ENCODE measurements around the gene GAREM1.

DNA sequence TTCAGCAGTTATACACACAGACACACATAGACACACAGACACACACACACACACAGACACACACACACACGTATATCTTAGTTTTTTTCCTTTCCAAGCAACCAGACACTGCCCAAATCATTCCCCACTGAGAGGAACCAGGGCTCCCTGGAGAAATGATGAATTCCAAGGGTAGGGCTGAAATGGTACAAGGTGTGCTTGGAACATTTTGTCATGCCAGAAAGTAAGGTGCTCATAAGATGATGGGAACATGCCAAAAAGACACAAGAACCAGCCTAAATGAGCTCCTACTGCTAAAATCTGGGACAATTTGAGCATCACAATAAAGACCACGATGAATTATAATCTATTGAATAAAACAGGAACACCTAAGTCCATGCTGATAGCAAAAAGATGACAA is 177.6 kb downstream of the GAREM1 start:
- TF ChIP-seq, protein P1, sequence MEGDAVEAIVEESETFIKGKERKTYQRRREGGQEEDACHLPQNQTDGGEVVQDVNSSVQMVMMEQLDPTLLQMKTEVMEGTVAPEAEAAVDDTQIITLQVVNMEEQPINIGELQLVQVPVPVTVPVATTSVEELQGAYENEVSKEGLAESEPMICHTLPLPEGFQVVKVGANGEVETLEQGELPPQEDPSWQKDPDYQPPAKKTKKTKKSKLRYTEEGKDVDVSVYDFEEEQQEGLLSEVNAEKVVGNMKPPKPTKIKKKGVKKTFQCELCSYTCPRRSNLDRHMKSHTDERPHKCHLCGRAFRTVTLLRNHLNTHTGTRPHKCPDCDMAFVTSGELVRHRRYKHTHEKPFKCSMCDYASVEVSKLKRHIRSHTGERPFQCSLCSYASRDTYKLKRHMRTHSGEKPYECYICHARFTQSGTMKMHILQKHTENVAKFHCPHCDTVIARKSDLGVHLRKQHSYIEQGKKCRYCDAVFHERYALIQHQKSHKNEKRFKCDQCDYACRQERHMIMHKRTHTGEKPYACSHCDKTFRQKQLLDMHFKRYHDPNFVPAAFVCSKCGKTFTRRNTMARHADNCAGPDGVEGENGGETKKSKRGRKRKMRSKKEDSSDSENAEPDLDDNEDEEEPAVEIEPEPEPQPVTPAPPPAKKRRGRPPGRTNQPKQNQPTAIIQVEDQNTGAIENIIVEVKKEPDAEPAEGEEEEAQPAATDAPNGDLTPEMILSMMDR (IDR thresholded peaks at IDR 0.05) = no peak
- no peak for TF ChIP-seq POLR2A (IDR thresholded peaks at IDR 0.05)
